Cardiac muscle cell (in vitro differentiated cells and primary cell): Measurements from ENCODE around the gene AGBL3. TPM values are rescaled to one million over a fixed set of nuclear protein-coding genes. Genes with fewer than 3 reads are reported as not detected.
A peak's percentile ranks its signal among the peaks of the same experiment; 100 is the strongest.
"Not testable (repeated sequence)": the region's sequence is repeated elsewhere in the genome, so short reads cannot be mapped to it uniquely, and the experiment has no call there.

Experiments
- DNase-seq, 2 donors: peaks; one replicate each; pipeline versions ENCODE4 v3.0.0 to v3.0.0-alpha.2; 2010 to 2017; ENCODE audit warnings: low read depth in 1 of 2, low spot score in 1 of 2
- H3K27ac ChIP-seq: fragments of 200-600 bp; sonication (generic); 2 replicates; pipeline ENCODE4 v1.5.1; 2016
- H3K27me3 ChIP-seq: fragments of 200-600 bp; sonication (generic); 2 replicates; pipeline ENCODE4 v1.6.0; 2016; ENCODE audit warnings: control low read depth
- H3K36me3 ChIP-seq: fragments of 200-600 bp; sonication (generic); 2 replicates; pipeline ENCODE4 v1.5.1; 2016; ENCODE audit warnings: control low read depth
- H3K4me1 ChIP-seq: fragments of 200-600 bp; sonication (generic); 2 replicates; pipeline ENCODE4 v1.8.1; 2017; ENCODE audit warnings: low read depth, mild to moderate bottlenecking, mixed run types
- H3K4me3 ChIP-seq: fragments of 200-600 bp; sonication (generic); 2 replicates; pipeline ENCODE4 v1.5.1; 2016; ENCODE audit warnings: mild to moderate bottlenecking
- H3K9me3 ChIP-seq: fragments of 200-600 bp; sonication (generic); 2 replicates; pipeline ENCODE4 v1.5.1; 2017; ENCODE audit warnings: low read depth, mild to moderate bottlenecking, control low read depth
- polyA plus RNA-seq: library from polyadenylated mRNA; unstranded; fragments of >200 nt; fragmentation: Nextera tagmentation; extraction: Ambion mirVana; gene quantifications from 2 replicates; pipeline ENCODE4 v1.2.1, GENCODE V29; 2016
- total RNA-seq: library from RNA; depleted of rRNA; stranded (reverse); fragments of >200 nt; gene quantifications from 2 replicates; pipeline ENCODE4 v1.2.3, GENCODE V29; 2016
- TF ChIP-seq, protein P1 (sequence below): IDR thresholded peaks from 2 replicates; pipeline ENCODE4 v1.5.1; 2012; ENCODE audit warnings: low read depth, mild to moderate bottlenecking, low read length

Gene AGBL3
- total and polyA plus RNA-seq, 2 experiments from 2014 or later: 1.7 to 3.8 TPM

- H3K36me3 ChIP-seq: peaks cover 19% of the 10 kb centered on the region
- H3K9me3 ChIP-seq: no peaks in the 10 kb centered on the region
- no peak overlapping the region for H3K27ac ChIP-seq
- no peaks in the 10 kb centered on the region for H3K27me3 ChIP-seq
- DNase-seq: no peak
- no peak overlapping the region for H3K4me3 ChIP-seq
- no peaks in the 10 kb centered on the region for H3K4me1 ChIP-seq
- TF ChIP-seq, protein P1, sequence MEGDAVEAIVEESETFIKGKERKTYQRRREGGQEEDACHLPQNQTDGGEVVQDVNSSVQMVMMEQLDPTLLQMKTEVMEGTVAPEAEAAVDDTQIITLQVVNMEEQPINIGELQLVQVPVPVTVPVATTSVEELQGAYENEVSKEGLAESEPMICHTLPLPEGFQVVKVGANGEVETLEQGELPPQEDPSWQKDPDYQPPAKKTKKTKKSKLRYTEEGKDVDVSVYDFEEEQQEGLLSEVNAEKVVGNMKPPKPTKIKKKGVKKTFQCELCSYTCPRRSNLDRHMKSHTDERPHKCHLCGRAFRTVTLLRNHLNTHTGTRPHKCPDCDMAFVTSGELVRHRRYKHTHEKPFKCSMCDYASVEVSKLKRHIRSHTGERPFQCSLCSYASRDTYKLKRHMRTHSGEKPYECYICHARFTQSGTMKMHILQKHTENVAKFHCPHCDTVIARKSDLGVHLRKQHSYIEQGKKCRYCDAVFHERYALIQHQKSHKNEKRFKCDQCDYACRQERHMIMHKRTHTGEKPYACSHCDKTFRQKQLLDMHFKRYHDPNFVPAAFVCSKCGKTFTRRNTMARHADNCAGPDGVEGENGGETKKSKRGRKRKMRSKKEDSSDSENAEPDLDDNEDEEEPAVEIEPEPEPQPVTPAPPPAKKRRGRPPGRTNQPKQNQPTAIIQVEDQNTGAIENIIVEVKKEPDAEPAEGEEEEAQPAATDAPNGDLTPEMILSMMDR: no peak
These were observed 19.6 kb upstream of the AGBL3 start for GRCh38 chr7:134966691-134967090.

DNA sequence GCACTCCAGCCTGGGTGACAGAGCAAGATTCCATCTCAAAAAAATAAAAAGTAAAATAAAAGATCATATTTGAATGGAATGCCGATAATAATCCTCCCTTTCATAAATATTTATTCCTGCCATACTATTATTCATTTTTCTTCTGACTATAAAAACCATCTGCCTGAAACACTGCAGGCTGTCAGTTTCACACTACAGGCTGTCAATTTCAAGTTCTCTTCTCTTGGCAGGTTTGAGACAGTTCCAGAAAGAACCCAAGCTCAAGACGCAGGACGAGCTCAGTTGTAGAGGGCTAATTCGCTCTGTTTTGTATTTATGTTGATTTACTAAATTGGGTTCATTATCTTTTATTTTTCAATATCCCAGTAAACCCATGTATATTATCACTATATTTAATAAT lies 18.2 kb upstream of the AGBL3 start:
- Histone ChIP-seq H3K9me3 (no peaks in the 10 kb centered on the region), H3K27me3 (no peaks in the 10 kb centered on the region), H3K36me3 (peaks cover 13% of the 10 kb centered on the region), H3K4me3 (no peak overlapping the region), H3K4me1 (no peaks in the 10 kb centered on the region), H3K27ac (no peak overlapping the region)
- no peak for DNase-seq
- TF ChIP-seq, protein P1: no peak

- H3K4me1 ChIP-seq, H3K9me3 ChIP-seq, H3K36me3 ChIP-seq, DNase-seq, H3K27ac ChIP-seq, H3K4me3 ChIP-seq, H3K27me3 ChIP-seq: not testable (repeated sequence)
These were observed 4.7 kb upstream of the AGBL3 start for GRCh38 chr7:134981645-134982044.

- Histone ChIP-seq H3K27me3 (no peaks in the 10 kb centered on the region), H3K4me3 (peak overlapping the region; percentile 73), H3K27ac (peak overlapping the region; percentile 71), H3K9me3 (no peaks in the 10 kb centered on the region), H3K36me3 (no peaks in the 10 kb centered on the region), H3K4me1 (no peaks in the 10 kb centered on the region)
- DNase-seq: no peak
- TF ChIP-seq, protein P1: no peak
These were observed 380 bp upstream of the AGBL3 start for GRCh38 chr7:134985894-134986362.

- no peak for DNase-seq
- H3K4me3 ChIP-seq: no peak overlapping the region
- no peaks in the 10 kb centered on the region for H3K27me3 ChIP-seq
- H3K27ac ChIP-seq: no peak overlapping the region
- H3K4me1 ChIP-seq: no peaks in the 10 kb centered on the region
- no peaks in the 10 kb centered on the region for H3K9me3 ChIP-seq
- no peaks in the 10 kb centered on the region for H3K36me3 ChIP-seq
- TF ChIP-seq, protein P1: no peak
These were observed 1.9 kb downstream of the AGBL3 start for GRCh38 chr7:134988161-134988560.

GRCh38 chr7:134991469-134992339 lies 5.4 kb downstream of the AGBL3 start:
- TF ChIP-seq, protein P1: no peak
- no peaks in the 10 kb centered on the region for H3K9me3 ChIP-seq
- DNase-seq: peak in 1 of 2 donors; percentile 27
- H3K4me1 ChIP-seq: peaks cover 13% of the 10 kb centered on the region
- H3K27ac ChIP-seq: no peak overlapping the region
- no peaks in the 10 kb centered on the region for H3K36me3 ChIP-seq
- H3K4me3 ChIP-seq: no peak overlapping the region
- no peaks in the 10 kb centered on the region for H3K27me3 ChIP-seq
